Activated T-helper 17 cell treated with anti-CD3 and anti-CD28 coated beads, Interleukin-2, amount 50 U/mL, for 72 hours (primary cell): ENCODE results near the gene NRCAM. TPM values are rescaled to one million over a fixed set of nuclear protein-coding genes. Genes with fewer than 3 reads are reported as not detected.
"Not testable (repeated sequence)": the region's sequence is repeated elsewhere in the genome, so short reads cannot be mapped to it uniquely, and the experiment has no call there.

ENCODE experiments used
- ATAC-seq: fragments of 150-1000 bp; cut with Tn5 transposase; replicated peaks from 2 replicates; pipeline ENCODE4 v1.10.0; 2021; ENCODE audit warnings: mild to moderate bottlenecking, moderate library complexity
- H3K27ac Mint-ChIP-seq: one replicate; pipeline ENCODE4 v1.8.0; 2022; ENCODE audit warnings: mixed read lengths
- H3K27me3 Mint-ChIP-seq: one replicate; pipeline ENCODE4 v1.8.0; 2022; ENCODE audit warnings: mixed read lengths
- H3K36me3 Mint-ChIP-seq: one replicate; pipeline ENCODE4 v1.8.0; 2022; ENCODE audit warnings: low read depth, mild to moderate bottlenecking, mixed read lengths
- H3K4me1 Mint-ChIP-seq: one replicate; pipeline ENCODE4 v1.8.0; 2022; ENCODE audit warnings: mixed read lengths
- H3K4me3 Mint-ChIP-seq: one replicate; pipeline ENCODE4 v1.8.0; 2022; ENCODE audit warnings: mild to moderate bottlenecking, mixed read lengths
- H3K9me3 Mint-ChIP-seq: one replicate; pipeline ENCODE4 v1.8.0; 2022; ENCODE audit warnings: mixed read lengths
- total RNA-seq, 2 donors: library from RNA; stranded (reverse); gene quantifications; one replicate each; pipeline ENCODE4 v1.2.3, GENCODE V29; 2022

The NRCAM gene
- total RNA-seq: not detected

DNA sequence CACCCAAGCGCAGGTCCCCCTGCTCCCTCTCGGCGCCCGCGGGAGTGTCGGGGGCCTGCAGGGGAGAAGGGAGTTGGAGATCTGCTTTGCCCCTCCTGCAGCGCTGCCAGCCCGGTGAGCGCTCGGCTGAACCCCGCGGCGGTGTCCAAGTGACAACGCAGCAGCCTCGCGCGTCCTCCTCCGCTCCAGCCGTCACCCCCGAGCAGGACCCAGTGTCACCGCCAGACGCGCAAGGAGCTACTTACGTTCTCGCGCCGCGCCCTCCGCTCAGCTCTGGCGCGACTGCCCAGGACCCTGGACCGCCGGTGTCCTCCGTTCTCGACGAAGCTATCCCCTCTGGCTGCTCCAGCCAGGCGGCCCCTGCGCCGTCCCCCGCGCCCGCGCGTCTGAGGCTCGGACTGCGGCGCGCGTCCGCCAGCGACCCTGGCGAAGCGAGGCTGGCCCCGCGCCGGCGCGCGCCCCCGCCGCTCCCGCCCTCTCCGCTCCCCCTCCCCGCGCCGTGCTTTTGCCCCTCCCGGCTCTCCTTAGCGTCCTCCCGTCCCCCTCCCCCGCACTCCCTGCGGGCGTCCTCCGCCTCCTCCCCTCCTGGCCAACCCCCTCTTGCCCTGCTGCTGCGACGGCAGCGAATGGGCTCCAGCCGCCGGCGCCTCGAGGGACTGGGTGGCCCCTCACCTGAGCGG is at the start of gene NRCAM:
Gene NRCAM, minus strand, starts transcription at position 439 of the 680 bp plus-strand sequence. CDS start 216,372 bp downstream, outside the sequence.
- no peak for ATAC-seq
- H3K9me3 Mint-ChIP-seq: no peaks in the 10 kb centered on the region
- no peaks in the 10 kb centered on the region for H3K4me1 Mint-ChIP-seq
- H3K27ac Mint-ChIP-seq: no peak within 1 kb of the TSS
- H3K36me3 Mint-ChIP-seq: no peaks in the 10 kb centered on the region
- peaks cover 55% of the 10 kb centered on the region for H3K27me3 Mint-ChIP-seq
- H3K4me3 Mint-ChIP-seq: peak within 1 kb of the TSS; percentile 2

DNA sequence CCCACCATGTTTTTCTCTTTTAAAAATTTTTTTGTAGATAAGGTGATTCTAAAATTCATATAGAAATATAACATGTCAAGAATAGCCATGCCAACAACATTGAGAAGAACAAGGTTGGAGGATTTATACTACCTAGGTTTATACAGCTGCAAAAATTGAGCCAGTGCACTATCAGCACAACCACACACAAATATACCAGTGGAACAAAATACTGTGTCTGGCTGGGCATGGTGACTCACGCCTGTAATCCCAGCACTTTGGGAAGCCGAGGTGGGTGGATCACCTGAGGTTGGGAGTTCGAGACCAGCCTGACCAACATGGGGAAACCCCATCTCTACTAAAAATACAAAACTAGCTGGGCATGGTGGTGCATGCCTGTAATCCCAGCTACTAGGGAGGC is 48.3 kb upstream of the NRCAM start:
- peaks cover 63% of the 10 kb centered on the region for H3K36me3 Mint-ChIP-seq
- H3K27me3 Mint-ChIP-seq, H3K4me3 Mint-ChIP-seq, H3K4me1 Mint-ChIP-seq, H3K9me3 Mint-ChIP-seq, H3K27ac Mint-ChIP-seq: not testable (repeated sequence)
- peak; percentile 60 for ATAC-seq

DNA sequence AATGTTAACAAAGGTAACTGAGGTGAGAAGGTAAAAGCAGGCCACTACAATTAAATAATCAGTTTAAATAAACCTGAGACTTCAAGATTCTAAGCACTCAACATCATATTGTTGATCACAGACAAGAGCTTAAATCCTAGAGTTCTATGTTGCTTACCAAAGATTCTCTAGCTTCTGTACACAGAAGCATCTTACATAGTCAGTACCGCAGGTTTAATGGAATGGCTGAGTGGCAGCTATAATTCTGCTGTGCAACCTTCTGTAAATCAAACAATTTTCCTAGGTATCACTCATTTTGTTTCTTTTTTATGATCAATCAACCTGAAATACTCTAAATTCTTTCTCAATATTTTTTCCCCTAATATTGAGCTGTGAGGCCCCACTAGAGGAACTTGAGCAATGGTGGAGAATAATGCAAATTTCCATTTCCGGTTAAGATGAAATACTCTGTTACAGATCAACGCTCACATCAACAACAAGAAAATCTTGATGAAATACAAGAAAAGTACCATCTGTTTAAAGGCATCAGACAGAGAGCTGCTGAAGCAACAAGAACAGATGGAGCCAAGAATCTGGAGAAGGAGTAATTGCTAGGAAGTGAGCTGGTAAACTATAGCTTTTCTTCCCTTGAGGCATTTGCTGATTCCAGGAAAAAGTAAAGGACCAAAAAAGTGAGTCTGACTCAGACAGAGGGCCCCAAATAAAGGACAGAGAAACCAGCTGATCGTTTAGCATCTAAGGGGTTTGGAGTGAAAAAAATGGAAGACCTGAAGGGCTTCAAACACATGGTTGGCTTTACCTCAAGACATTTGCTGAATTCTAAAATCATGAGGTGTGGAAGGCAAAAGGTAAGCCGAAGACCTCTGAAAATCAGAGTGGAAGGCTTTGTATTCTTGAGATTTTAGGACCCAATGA is 47.1 kb upstream of the NRCAM start:
- Mint-ChIP-seq H3K36me3 (peaks cover 75% of the 10 kb centered on the region), H3K4me3 (no peak overlapping the region), H3K27me3 (no peaks in the 10 kb centered on the region), H3K4me1 (peaks cover 6% of the 10 kb centered on the region), H3K27ac (peak overlapping the region; percentile 55), H3K9me3 (no peaks in the 10 kb centered on the region)
- no peak for ATAC-seq

DNA sequence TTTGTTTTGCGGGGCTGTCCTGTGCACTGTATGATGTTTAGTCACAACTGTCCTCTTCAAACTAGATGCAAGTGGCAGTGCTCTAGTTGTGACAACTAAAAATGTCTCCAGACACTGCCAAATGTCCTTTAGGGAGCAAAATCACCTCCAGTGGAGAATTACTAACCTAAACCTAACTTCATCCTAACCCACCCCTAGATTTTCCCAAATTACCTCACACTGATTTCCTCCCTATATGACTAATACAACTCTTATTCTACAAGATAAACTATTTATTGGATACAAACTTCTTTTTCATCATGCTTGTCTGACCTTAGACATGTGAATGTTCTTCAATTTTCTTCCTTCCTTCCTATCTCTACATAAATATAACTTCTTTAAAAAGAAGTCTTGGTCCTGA is 43.3 kb upstream of the NRCAM start:
- H3K27ac Mint-ChIP-seq: no peak overlapping the region
- no peaks in the 10 kb centered on the region for H3K27me3 Mint-ChIP-seq
- no peak for ATAC-seq
- H3K9me3 Mint-ChIP-seq: no peaks in the 10 kb centered on the region
- H3K4me1 Mint-ChIP-seq: peaks cover 6% of the 10 kb centered on the region
- no peak overlapping the region for H3K4me3 Mint-ChIP-seq
- H3K36me3 Mint-ChIP-seq: peaks cover 88% of the 10 kb centered on the region

DNA sequence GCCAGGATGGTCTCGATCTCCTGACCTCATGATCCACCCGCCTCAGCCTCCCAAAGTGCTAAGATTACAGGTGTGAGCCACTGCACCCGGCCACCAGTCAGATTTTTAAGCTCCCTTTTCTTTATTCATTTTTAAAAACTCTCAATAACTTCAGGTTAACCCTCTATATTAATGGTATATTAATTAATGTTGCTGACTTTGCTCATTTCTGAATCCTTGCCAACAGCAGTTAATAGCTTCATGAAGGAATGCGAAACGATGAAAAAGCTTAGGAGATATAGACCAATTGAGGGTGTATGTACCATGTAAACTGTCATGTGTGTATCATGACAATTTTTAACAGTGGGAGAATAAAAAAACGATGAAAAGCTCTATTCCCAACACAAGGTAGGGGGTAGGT is 42.2 kb upstream of the NRCAM start:
- Mint-ChIP-seq H3K27ac (no peak overlapping the region), H3K4me3 (no peak overlapping the region), H3K27me3 (no peaks in the 10 kb centered on the region), H3K36me3 (peaks cover 87% of the 10 kb centered on the region), H3K9me3 (no peaks in the 10 kb centered on the region), H3K4me1 (peaks cover 3% of the 10 kb centered on the region)
- no peak for ATAC-seq

DNA sequence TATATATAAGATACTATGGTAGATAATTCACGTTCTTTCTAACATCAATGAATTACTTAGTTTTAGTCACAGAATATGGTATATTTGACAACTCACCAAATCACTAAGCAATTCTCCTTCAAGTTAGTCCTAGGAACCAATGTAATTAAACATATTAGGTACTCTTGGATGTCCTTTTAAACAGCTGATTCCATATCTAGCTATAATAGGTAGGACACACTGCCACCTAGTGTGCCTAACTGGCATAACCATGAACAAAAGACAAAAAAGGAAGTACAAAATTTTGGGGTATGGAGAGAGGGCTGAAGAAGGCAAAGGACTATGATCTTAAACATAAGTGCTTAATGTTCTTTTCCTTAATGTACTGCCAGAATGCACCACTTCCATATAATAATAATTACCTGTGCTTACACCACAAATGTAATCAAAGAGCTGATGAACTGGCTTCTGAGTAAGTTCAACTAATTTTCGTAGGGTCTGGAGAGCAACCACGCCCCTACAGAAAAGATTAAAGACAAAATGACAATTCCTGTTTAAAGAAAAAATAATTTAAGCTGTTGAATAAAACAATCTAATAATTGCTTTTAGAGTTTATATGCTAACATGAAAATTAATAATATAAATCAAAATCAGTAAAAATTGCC is 41.0 kb upstream of the NRCAM start:
- Mint-ChIP-seq H3K4me1 (no peaks in the 10 kb centered on the region), H3K27me3 (no peaks in the 10 kb centered on the region), H3K27ac (no peak overlapping the region), H3K36me3 (peaks cover 86% of the 10 kb centered on the region), H3K4me3 (no peak overlapping the region), H3K9me3 (no peaks in the 10 kb centered on the region)
- peak; percentile 32 for ATAC-seq

DNA sequence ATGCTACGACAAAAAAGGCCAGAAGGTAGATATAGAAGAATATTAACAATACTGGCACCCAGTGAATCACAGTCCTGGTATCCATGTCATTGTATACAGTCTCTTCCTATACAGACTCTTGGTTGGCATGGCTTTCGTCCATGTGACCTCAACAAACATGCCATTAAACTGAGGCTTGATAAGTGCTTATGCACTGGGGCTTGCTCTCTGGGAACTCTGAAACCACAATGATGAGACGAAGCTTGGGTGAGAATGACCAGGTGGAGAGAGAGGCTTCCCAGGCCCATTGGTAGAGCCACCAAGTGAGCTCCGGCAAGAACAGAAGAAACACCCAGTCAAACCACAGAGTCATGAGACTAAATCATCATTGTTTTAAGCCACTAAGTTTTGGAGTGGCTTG is 36.5 kb upstream of the NRCAM start:
- Mint-ChIP-seq H3K4me3 (no peak overlapping the region), H3K27me3 (no peaks in the 10 kb centered on the region), H3K4me1 (no peaks in the 10 kb centered on the region), H3K36me3 (peaks cover 75% of the 10 kb centered on the region), H3K9me3 (no peaks in the 10 kb centered on the region), H3K27ac (no peak overlapping the region)
- ATAC-seq: no peak

DNA sequence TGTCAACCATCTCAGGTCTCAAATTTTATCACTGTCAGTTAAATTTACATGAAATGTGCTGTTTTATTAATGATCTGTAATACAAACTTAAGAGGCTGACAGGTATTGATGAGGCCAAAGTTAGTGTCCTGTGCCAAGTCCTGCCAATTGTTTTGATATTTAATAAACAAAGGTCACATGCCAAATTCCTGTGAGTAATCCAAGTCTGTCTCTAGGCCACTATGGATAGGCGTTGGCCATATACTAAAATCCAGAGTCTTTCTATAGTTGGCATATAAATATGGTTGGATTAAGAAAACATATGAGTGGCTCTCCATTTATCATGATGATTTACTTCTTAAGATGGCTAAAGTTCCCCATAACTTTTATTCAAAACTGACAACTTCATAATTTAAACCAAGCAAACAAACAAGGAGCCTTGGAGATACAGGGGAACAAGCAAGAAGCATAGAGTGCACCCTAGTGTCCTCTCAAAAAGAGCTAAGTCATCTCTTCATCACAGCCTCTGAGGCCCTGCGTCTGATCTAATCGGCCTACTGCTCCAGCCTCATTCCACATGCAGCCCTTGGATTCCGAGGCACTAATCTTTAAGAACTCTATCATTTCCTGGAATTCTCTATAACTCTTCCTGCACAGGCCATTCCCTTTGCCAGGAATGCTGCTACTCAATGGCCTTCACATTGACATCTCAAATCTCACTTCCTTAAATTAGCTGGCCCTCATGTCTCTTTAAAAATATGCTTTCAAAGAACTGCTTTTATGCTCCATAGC is 32.7 kb upstream of the NRCAM start:
- H3K9me3 Mint-ChIP-seq: no peaks in the 10 kb centered on the region
- no peak overlapping the region for H3K4me3 Mint-ChIP-seq
- H3K27ac Mint-ChIP-seq: no peak overlapping the region
- no peaks in the 10 kb centered on the region for H3K27me3 Mint-ChIP-seq
- peaks cover 72% of the 10 kb centered on the region for H3K36me3 Mint-ChIP-seq
- no peaks in the 10 kb centered on the region for H3K4me1 Mint-ChIP-seq
- no peak for ATAC-seq

DNA sequence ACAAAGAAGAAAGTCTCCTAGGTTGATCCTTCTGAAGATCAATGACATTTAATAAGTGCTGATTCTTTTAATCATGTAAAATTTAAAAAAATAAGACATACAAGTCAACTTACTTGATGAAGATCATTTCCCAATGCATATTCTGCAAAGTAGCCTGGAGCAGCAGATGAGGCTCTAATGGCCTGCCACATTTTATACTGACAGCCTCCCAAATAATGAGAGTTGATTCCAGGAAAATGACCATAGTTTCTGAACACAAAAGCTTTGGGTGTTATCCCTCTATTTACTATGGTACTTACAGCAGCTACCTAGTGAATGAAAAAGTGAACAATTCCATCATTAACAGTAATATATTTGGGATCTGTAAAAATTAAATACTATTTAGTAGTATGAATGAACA is 31.4 kb upstream of the NRCAM start:
- H3K27ac Mint-ChIP-seq: no peak overlapping the region
- H3K9me3 Mint-ChIP-seq: no peaks in the 10 kb centered on the region
- H3K4me1 Mint-ChIP-seq: no peaks in the 10 kb centered on the region
- H3K36me3 Mint-ChIP-seq: peaks cover 78% of the 10 kb centered on the region
- no peak overlapping the region for H3K4me3 Mint-ChIP-seq
- no peak for ATAC-seq
- no peaks in the 10 kb centered on the region for H3K27me3 Mint-ChIP-seq

DNA sequence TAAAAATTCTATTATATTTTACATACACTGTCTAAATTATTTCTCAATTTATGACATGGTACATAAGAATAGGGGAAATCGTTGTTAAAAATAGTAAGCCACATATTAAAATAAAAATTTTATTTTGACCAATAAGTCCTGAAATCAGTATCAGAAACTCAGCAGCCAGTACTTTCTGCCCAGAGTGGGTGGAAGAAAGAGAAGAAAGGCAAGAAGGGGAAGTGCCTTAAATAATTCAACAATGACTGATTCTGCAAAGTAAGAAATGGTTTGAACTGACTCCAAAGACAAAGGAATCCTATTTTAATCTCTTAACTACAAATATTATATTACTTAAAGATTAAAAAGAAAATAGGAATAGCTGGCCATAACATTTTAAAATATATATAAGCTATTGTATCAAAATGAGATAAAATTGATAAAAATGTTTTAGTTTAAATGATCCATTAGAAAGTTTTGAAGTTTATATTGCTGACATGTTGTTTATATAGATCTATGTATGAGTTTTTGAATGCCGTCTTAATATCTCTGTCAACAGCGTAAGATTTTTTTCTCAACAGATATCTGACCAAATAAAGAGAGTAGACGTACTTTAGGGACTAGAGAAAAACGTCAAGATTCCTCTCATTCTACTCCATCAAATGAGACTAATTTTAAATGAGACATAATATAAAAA is 30.2 kb upstream of the NRCAM start:
- Mint-ChIP-seq H3K27me3 (no peaks in the 10 kb centered on the region), H3K4me1 (no peaks in the 10 kb centered on the region), H3K36me3 (peaks cover 75% of the 10 kb centered on the region), H3K9me3 (no peaks in the 10 kb centered on the region), H3K27ac (no peak overlapping the region), H3K4me3 (no peak overlapping the region)
- no peak for ATAC-seq

DNA sequence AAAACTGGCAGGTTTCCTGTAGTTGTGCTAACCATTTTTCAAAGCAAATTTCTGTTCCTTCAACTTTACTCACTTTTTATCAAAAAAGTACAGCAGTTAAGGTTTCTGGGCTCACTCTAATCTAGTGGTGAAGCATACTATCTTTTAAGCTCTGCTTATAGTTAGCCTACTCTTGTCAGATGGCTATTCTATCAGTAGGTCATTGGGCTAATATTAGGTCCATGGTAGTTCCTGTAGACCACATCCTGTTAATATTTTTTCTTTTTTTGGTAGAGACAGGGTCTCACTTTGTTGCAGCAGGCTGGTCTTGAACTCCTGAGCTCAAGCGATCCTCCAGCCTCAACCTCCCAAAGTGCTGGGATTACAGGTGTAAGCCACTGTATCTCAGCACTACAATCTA is 27.9 kb upstream of the NRCAM start:
- H3K4me1 Mint-ChIP-seq: no peaks in the 10 kb centered on the region
- no peaks in the 10 kb centered on the region for H3K9me3 Mint-ChIP-seq

DNA sequence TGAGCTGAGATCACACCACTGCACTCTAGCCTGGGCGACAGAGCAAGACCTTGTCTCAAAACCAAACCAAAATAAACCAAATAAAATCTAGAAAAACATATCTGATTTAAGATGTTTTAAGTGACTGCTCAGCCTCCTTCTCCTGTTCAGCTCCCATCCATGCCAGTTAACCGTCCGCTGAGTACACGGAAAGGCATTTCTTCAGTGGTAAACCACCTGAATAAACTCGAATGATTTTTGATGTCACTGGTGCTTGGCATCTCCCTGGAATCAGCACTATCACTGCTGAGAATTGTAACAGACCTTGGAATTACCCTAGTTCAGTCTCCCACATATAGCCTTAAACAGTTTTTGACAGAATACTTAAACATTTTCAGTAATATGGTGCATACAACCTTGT is 24.1 kb upstream of the NRCAM start:
- H3K27ac Mint-ChIP-seq: no peak overlapping the region

More for the DNA sequence above, 27.9 kb upstream of the NRCAM start:
- no peak for ATAC-seq
- Mint-ChIP-seq H3K27me3 (no peaks in the 10 kb centered on the region), H3K27ac (no peak overlapping the region), H3K4me3 (no peak overlapping the region), H3K36me3 (peaks cover 77% of the 10 kb centered on the region)

DNA sequence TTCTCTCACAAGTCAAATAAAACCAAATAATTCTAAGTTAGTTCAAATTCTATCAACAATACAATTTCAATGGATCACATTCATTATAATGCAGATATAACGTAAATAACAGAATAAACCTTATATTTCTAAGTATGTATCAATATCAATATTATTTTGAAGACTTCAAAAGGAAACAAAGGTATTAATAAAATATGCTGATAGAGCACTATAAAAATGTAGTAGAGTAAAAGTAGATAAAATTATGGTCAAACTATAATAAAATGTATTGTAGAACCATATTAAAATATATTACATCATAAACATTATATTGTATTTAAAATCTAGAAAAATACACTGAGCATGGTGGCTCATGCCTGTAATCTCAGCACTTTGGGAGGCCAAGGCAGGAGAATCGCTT is 23.5 kb upstream of the NRCAM start:
- no peaks in the 10 kb centered on the region for H3K4me1 Mint-ChIP-seq
- H3K4me3 Mint-ChIP-seq: no peak overlapping the region
- H3K9me3 Mint-ChIP-seq: no peaks in the 10 kb centered on the region
- ATAC-seq: no peak
- H3K36me3 Mint-ChIP-seq: peaks cover 89% of the 10 kb centered on the region
- H3K27ac Mint-ChIP-seq: no peak overlapping the region
- H3K27me3 Mint-ChIP-seq: no peaks in the 10 kb centered on the region

More for the DNA sequence above, 24.1 kb upstream of the NRCAM start:
- Mint-ChIP-seq H3K9me3 (no peaks in the 10 kb centered on the region), H3K4me1 (no peaks in the 10 kb centered on the region), H3K36me3 (peaks cover 89% of the 10 kb centered on the region), H3K4me3 (no peak overlapping the region), H3K27me3 (no peaks in the 10 kb centered on the region)
- no peak for ATAC-seq

DNA sequence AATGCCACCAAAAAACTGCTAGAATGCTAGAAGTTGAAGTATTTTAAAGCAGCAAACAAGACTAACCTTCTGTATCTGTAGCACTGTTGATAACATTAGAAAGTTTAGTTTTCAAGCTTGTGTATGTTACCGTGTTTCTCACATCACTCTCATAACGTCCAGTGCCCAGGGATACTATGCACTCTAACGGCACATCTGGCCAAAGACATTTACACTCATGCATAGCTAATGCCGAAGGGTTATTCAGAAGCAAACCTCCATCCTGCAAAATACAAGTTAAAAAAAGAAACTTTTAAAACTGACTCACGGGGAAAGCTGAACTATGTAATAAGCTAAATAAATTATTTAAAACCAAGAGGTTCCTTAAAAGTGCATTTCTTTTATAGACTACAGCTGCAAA is 22.9 kb upstream of the NRCAM start:
- Mint-ChIP-seq H3K27me3 (no peaks in the 10 kb centered on the region), H3K36me3 (peaks cover 89% of the 10 kb centered on the region), H3K27ac (no peak overlapping the region), H3K4me3 (no peak overlapping the region), H3K9me3 (no peaks in the 10 kb centered on the region), H3K4me1 (no peaks in the 10 kb centered on the region)
- ATAC-seq: no peak
